ENCODE data around the gene PDK2. TPM values are rescaled to one million over a fixed set of nuclear protein-coding genes. Genes with fewer than 3 reads are reported as not detected.

PDK2 gene
- total RNA-seq, 3 donors from 2014 or later, result 8.8 to 11.7 (median 9.2) TPM

- Mint-ChIP-seq H3K4me1 (ENCODE audit: low read depth) (peaks cover 80% of the 10 kb centered on the region), H3K27me3 (ENCODE audit: low read depth) (no peaks in the 10 kb centered on the region), H3K9me3 (no peaks in the 10 kb centered on the region), H3K4me3 (no peak overlapping the region), H3K36me3 (ENCODE audit: insufficient read depth) (peaks cover 50% of the 10 kb centered on the region)
- DNase-seq (no peak), ATAC-seq (no peak)
Observed at GRCh38 chr17:50144355-50144754, 49.2 kb downstream of the PDK2 start.

GRCh38 chr17:50144845-50145531 lies 49.8 kb downstream of the PDK2 start:
- Mint-ChIP-seq H3K4me1 (ENCODE audit: low read depth) (peaks cover 74% of the 10 kb centered on the region), H3K9me3 (no peaks in the 10 kb centered on the region), H3K4me3 (peak overlapping the region; percentile 62), H3K27me3 (ENCODE audit: low read depth) (no peaks in the 10 kb centered on the region), H3K36me3 (ENCODE audit: insufficient read depth) (peaks cover 43% of the 10 kb centered on the region)
- ATAC-seq (no peak), DNase-seq (no peak)

DNA sequence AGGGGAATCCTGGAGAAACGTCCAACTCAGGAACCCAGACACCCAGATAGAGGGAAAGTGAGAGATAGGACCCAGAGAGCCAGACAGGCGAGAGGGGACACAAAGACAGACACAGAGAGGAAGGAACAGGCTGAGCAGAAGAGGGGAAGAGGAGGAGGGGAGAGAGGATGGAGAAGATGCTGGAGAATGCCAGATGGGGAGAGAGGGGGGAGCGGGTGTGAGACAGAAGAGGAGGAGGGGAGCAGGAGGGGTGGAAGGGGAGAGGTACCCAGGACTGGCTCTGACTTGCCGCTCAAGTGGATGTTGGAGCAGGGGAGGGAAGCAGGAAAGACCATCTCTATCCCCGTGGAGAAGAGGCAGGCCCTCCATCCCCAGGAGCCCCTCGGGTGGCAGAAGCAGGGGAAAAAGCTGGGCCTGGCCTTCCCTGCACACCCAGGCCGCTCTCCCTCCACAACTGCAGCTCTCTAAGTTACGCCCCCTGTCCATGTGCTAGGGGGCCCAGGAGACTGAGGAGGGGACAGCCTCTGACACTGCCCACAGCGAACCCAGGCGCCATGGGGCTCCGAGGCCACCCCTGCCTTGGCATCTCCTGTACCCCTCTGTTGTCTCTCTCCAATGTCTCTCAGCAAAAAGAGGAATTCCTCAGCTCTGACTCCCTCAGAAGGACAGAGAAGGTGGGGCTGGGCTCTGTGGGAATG lies 50.5 kb downstream of the PDK2 start:
- no peak for DNase-seq
- no peak for ATAC-seq
- peak overlapping the region; percentile 62 for H3K4me3 Mint-ChIP-seq
- peaks cover 67% of the 10 kb centered on the region for H3K4me1 Mint-ChIP-seq (ENCODE audit: low read depth)
- no peaks in the 10 kb centered on the region for H3K27me3 Mint-ChIP-seq (ENCODE audit: low read depth)
- no peaks in the 10 kb centered on the region for H3K9me3 Mint-ChIP-seq
- peaks cover 38% of the 10 kb centered on the region for H3K36me3 Mint-ChIP-seq (ENCODE audit: insufficient read depth)

GRCh38 chr17:50146230-50146926 lies 51.2 kb downstream of the PDK2 start:
- Mint-ChIP-seq H3K36me3 (ENCODE audit: insufficient read depth) (peaks cover 33% of the 10 kb centered on the region), H3K4me3 (peak overlapping the region; percentile 91), H3K27me3 (ENCODE audit: low read depth) (no peaks in the 10 kb centered on the region), H3K4me1 (ENCODE audit: low read depth) (peaks cover 60% of the 10 kb centered on the region), H3K9me3 (no peaks in the 10 kb centered on the region)
- DNase-seq, result peak; percentile 25
- no peak for ATAC-seq

GRCh38 chr17:50146927-50147665 lies 51.9 kb downstream of the PDK2 start:
- ATAC-seq (no peak), DNase-seq (no peak)
- Mint-ChIP-seq H3K36me3 (ENCODE audit: insufficient read depth) (peaks cover 26% of the 10 kb centered on the region), H3K4me3 (peak overlapping the region; percentile 91), H3K4me1 (ENCODE audit: low read depth) (peaks cover 57% of the 10 kb centered on the region), H3K27me3 (ENCODE audit: low read depth) (no peaks in the 10 kb centered on the region), H3K9me3 (no peaks in the 10 kb centered on the region)

DNA sequence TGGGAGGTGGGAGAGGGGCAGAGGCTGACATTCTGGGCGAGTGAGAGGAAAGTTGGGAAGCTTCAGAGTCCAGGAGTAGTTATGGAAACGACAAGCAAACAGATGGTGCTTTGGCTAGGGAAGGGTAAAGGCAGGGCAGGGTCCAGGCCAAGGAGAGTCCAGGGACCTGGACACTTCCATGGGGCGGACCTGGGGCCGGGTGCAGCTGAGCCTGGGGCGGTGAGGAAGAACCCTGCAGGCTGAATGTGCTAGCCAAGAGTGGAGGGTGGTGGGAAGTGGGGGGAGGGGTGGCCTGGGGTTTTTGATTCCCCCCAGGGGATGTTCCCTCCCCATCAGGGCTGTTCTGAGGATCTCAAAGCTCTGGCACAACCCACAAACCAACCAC lies 52.7 kb downstream of the PDK2 start:
- no peak for ATAC-seq
- peak overlapping the region; percentile 91 for H3K4me3 Mint-ChIP-seq
- DNase-seq, result no peak
- peaks cover 53% of the 10 kb centered on the region for H3K4me1 Mint-ChIP-seq (ENCODE audit: low read depth)
- H3K36me3 Mint-ChIP-seq (ENCODE audit: insufficient read depth), result peaks cover 21% of the 10 kb centered on the region
- no peaks in the 10 kb centered on the region for H3K27me3 Mint-ChIP-seq (ENCODE audit: low read depth)
- H3K9me3 Mint-ChIP-seq, result no peaks in the 10 kb centered on the region

- Mint-ChIP-seq H3K4me3 (peak overlapping the region; percentile 91), H3K4me1 (ENCODE audit: low read depth) (peaks cover 48% of the 10 kb centered on the region), H3K36me3 (ENCODE audit: insufficient read depth) (peaks cover 18% of the 10 kb centered on the region), H3K27me3 (ENCODE audit: low read depth) (no peaks in the 10 kb centered on the region), H3K9me3 (no peaks in the 10 kb centered on the region)
- DNase-seq, result peak; percentile 90
- ATAC-seq, result peak; percentile 20 to 32
Observed at GRCh38 chr17:50148226-50149090, 53.3 kb downstream of the PDK2 start.

GRCh38 chr17:50149091-50149416 lies 53.9 kb downstream of the PDK2 start:
- Mint-ChIP-seq H3K9me3 (no peaks in the 10 kb centered on the region), H3K4me1 (ENCODE audit: low read depth) (peaks cover 43% of the 10 kb centered on the region), H3K27me3 (ENCODE audit: low read depth) (no peaks in the 10 kb centered on the region), H3K4me3 (peak overlapping the region; percentile 91), H3K36me3 (ENCODE audit: insufficient read depth) (peaks cover 12% of the 10 kb centered on the region)
- ATAC-seq (no peak), DNase-seq (no peak)

- ATAC-seq (peak; percentile 13 to 22), DNase-seq (peak; percentile 58)
- peak overlapping the region; percentile 91 for H3K4me3 Mint-ChIP-seq
- peaks cover 5% of the 10 kb centered on the region for H3K36me3 Mint-ChIP-seq (ENCODE audit: insufficient read depth)
- peaks cover 39% of the 10 kb centered on the region for H3K4me1 Mint-ChIP-seq (ENCODE audit: low read depth)
- no peaks in the 10 kb centered on the region for H3K27me3 Mint-ChIP-seq (ENCODE audit: low read depth)
- H3K9me3 Mint-ChIP-seq, result no peaks in the 10 kb centered on the region
Observed at GRCh38 chr17:50149417-50150353, 54.5 kb downstream of the PDK2 start.

GRCh38 chr17:50150354-50151040 lies 55.3 kb downstream of the PDK2 start, which contains the start of gene PPP1R9B:
Gene PPP1R9B (minus strand): TSS chr17:50150677. CDS start chr17:50150513, 164 bp downstream.
- Mint-ChIP-seq H3K4me3 (peak within 1 kb of the TSS; percentile 91), H3K27me3 (ENCODE audit: low read depth) (no peaks in the 10 kb centered on the region), H3K36me3 (ENCODE audit: insufficient read depth) (peaks cover 5% of the 10 kb centered on the region), H3K4me1 (ENCODE audit: low read depth) (peaks cover 38% of the 10 kb centered on the region), H3K9me3 (no peaks in the 10 kb centered on the region)
- DNase-seq (no peak), ATAC-seq (peak; percentile 4 to 5)

DNA sequence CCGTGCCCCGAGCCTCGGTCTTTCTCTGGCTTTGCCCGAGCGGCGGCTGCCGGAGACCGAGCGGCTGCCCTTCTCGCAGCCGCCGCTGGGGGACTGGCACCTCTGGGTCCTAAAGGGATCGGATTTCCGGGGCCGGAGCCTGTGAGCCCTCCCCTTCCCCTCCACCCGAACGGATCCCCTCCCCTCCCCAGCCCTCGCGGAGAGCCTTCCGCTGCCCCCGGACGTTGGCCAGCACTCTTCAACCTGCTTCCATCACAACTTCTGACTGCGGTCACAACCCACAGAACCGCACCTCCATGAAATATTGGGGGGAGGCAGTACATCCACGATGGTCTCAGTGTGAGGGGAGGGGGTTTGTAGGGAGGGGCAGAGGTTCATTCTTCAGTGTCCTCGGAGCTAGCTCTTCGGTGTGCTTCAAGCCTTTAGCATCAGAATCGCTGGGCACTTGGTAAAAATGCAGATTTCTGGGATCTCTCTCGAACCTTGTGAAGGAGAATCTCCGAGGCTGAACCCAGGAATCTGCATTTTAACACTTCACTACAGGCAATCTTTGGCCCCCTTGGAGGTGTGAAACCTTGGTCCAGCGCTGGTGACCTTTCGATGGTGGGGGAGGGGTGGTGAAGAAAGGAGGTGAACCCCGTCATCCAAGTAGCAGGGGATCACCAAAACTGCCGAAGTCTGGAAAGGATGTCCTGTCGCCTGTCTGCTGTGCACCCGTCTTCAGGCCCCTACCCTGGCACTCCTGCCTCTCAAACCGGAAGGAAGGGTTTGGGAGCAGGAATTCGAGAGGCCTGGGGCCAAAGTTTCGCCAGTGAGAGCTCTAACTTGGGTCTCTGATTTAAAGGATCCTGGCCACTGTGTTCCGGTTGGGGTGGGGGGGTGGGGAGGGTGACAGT lies 56.1 kb downstream of the PDK2 start:
- Mint-ChIP-seq H3K36me3 (ENCODE audit: insufficient read depth) (peaks cover 5% of the 10 kb centered on the region), H3K27me3 (ENCODE audit: low read depth) (no peaks in the 10 kb centered on the region), H3K4me1 (ENCODE audit: low read depth) (peaks cover 34% of the 10 kb centered on the region), H3K4me3 (peak overlapping the region; percentile 85), H3K9me3 (no peaks in the 10 kb centered on the region)
- DNase-seq, result peak; percentile 78
- ATAC-seq, result peak; percentile 71 to 74

All from activated T-cell treated with anti-CD3 and anti-CD28 coated beads, Interleukin-2, amount 50 U/mL, for 4 hours (primary cell).